ENCODE data around the gene C9orf78.

The C9orf78 gene, protein sequence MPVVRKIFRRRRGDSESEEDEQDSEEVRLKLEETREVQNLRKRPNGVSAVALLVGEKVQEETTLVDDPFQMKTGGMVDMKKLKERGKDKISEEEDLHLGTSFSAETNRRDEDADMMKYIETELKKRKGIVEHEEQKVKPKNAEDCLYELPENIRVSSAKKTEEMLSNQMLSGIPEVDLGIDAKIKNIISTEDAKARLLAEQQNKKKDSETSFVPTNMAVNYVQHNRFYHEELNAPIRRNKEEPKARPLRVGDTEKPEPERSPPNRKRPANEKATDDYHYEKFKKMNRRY

DNA sequence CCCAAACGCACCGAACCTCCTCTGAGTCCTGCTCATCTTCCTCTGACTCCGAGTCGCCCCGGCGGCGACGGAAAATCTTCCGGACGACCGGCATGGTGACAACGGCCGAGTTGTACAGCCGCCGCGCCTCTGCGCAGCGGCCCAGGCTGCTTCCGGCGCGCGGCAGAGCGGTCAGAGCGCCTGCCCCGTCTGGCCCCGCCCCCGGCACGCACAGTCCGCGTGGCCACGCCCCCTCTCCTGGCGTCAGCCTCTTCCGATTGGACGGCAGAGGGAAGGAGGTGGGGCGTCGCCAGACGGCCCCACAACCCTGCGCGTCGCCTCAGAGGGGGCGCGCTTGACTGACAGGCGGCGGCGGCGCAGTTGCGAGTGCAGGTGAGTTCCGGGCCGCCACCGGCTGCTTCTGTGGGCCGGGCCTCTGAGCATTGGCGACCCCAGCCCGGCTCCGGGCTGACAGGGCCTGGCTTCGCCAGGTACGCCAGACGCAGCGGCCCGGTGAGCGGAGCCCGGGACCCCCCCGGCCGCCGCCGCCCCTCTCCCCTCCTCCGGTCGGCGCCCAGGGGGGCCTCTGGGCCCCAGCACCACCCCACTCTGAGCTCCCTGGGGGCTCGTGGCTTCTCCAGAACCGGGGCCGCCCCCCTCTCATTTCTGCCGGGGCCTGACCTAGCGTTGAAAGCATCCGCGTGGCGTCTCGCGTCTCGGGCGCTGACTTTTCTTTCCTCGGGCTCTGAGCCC lies at the start of gene C9orf78, which contains the start of gene USP20:
Gene C9orf78, minus strand, starts transcription at position 148 of the 732 bp plus-strand sequence. Its CDS starts 54 bp downstream, at position 94.
Gene USP20, plus strand, starts transcription at position 331 of the 732 bp plus-strand sequence. CDS start 17,098 bp downstream, outside the sequence.
- DNase-seq: peak; percentile 99

DNA sequence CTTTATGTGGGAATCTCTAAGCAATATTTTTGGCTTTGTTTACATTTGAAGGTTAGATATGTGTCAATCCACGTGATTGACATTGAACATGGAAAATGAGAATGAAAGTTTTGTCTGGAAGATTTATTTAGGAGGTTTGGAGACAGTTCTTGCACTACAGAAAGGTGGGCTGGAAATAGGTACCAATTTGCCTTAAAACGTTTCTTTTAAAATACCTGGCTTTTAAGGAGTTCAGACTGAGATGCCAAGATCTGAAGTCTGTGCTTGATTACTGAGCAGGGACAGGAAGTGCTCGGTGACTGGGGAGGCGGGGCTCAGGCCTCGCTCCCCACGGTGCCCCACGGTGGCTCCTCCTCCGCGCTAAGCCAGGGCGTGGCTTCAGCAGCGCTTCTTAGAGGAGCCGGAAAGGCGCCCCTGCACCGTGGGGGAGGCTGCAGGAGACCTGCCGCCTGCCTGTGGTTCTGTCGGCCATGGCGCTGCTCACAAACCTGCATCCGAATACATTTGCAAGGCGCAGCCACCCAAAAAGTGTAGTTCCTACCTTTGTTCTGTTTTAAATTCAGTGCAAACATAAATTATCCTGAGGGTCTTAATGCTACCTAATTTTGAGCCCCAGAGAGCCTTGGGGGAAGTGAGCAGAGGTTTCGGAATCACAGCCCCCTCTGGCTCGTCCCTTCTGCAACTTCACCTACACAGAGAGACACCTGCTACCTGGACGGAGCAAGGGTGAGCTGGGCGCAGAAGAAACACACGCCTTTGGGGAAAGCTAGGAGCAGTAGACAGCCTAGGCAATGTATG lies 49.3 kb upstream of the C9orf78 start:
- DNase-seq: peak; percentile 98

DNA sequence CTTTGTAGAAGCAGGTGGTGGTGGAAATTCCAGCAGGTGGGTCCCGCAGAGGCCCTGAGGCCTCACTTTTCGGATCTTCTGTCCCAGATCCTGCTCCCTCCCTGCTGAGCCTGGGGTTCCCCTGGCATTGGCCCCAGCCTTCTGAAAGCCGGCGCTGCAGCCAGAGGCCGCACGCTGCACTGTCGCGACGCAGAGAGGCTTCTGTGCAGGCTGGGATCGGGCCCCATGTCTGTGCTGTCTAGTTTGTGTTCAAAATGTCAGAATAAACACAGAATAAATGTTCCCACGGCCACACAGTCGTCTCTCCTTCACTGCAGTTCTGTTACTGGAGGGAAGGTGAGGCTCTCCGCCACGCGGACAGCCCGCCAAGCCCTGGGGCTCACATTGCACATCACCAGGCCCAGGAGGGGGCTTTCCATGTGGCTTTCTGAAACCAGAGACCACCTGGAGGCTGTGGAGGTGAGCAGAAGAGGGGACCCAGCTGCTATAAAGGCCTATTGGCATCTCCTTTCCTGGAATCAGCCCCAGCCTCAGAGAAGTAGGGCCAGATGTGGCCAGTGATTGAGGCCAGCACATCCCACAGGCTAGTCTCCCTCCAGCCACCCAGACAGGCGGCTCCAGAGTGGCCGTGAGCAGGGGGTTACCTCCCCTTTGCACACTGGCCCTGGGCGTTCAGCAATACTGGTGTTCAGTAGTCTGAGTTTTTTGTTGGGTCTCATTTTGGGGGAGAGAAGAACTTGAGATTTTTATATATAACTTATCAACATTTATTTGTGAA lies 46.7 kb upstream of the C9orf78 start:
- no peak for DNase-seq

DNA sequence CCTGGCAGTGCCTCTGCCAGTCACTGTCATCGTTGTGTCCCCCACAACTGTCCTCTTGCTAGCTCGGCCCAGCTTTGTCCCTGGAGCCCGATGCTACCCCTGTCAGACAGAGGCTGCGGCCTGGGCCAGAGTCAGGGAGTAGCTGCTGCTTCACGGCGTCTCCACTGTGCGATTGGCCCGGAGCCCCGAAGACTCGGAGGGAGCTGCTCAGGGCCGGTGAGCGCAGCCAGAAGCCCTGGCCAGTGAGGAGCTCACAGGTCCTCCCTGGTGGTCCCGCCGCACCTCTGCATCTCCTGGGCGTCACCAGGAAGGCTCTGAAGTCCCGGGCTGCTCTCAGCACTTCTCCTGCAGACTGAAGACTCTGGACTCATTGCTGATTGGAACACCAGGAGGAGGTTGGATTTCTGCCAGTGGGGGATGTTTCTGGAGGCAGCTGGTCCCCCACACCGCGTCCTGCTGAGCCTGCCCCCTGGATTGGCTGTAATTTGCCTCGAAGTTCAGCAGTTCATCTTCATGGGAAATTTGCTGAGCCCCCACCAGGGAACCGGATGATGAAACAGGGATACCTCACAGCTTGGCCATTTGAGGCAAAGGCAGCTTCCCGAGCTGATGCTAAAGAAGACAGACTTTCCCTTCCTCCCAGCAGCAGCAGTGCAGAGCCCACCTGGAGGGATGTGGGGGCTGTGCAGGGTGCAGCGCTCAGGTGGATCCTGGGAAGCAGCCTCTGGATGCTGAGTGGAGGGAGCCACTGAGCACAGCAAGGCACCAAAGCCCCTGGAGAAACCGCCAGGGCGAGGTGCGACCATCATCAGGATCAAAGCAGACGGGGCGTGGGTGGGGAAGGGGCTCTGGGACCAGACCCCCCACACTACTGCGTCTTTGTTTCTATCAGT lies 45.8 kb upstream of the C9orf78 start:
- DNase-seq: no peak

DNA sequence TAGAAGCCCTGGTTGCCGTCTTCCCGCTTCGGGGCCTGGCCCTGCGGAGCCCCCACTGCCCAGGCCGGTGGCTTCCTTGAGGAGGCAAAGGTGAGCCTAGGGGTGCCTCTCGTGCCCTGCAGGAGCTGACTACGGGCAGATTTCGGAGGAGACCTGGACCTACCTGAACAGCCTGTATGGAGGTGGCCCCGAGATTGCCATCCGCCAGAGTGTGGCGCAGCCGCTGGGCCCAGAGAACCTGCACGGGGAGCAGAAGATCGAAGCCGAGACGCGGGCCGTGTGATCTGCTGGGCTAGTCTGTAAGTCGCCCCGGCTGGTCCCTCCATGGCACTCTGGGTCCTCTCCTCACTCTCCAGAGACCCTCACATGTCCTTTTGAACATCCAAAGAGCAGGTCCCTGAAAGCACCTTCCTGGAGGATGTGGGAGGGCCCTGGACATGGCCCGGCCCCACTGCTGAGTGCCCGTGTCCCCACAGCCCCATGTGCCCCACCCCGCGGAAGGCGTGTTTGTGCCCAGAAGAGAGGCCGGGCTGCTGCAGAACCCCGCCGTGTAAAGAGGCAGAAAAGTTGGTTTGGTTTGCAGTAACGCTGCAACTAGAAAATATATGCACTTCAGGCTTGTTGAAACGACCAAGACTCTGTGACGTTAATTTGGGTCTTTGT lies 45.0 kb upstream of the C9orf78 start:
- no peak for DNase-seq

DNA sequence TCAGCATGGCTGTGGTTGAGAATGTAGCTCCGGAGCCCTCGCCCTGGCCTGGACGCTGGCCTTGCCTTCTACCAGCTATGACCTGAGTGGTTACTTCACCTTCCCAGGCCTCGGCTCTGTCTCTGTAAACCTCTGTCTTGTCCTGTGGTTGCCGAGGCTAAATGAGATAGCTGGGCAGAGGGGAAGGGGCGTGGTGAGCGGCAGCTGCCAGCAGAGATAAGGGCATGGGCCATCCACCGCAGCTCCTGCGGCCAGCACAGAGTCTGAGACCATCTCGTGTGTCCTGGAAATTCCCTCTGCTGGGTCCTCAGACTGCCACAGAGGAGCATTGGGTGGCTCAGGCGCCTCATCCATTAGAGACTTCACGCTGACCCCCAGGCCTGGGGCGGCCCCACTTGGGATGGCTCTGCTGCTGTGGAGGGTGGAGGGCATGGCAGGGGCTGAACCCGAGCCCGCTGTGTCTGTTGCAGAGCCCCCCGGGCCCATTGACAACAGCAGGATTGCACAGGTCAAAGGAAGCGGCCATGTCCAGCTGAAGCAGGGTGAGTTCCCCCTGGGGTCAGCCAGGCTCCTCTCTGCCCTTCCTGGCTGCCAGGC lies 44.1 kb upstream of the C9orf78 start:
- DNase-seq: no peak

DNA sequence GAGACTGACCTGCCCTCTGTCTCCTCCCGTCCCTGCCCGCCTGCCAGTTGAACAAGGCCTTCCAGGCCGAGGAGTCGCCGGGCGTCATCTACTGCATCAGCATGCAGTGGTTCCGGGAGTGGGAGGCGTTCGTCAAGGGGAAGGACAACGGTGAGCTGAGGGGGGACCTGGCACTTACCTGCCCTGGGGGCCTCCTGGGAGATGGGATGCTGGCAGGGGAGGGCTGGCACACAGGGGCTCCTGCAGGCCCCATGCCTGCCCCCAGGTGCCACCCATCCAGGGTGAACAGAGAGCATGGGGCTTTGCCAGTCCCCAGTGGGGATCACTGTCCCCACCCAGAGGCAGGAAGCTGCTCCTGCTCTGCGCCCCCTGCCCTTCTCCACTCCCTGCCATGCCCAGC lies 43.2 kb upstream of the C9orf78 start:
- no peak for DNase-seq

DNA sequence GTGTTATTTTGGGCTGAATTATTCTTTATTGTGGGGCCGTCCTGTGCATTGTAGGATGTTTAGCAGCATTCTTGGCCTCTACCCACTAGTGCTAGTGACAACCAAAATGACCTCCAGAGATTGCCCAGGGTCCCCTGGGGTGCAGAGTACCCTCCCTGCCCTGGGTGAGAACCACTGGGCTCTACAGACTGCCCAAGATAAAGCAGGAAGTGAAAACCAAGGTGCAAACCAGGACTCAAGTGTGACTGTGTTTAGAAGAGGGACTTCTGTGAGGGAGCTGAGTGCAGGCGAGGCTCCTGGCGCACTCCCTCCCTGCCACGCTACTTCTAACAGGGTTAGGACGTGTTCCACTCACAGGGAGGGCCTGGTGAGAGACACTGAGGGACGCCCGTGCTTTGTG lies 41.7 kb upstream of the C9orf78 start:
- no peak for DNase-seq

DNA sequence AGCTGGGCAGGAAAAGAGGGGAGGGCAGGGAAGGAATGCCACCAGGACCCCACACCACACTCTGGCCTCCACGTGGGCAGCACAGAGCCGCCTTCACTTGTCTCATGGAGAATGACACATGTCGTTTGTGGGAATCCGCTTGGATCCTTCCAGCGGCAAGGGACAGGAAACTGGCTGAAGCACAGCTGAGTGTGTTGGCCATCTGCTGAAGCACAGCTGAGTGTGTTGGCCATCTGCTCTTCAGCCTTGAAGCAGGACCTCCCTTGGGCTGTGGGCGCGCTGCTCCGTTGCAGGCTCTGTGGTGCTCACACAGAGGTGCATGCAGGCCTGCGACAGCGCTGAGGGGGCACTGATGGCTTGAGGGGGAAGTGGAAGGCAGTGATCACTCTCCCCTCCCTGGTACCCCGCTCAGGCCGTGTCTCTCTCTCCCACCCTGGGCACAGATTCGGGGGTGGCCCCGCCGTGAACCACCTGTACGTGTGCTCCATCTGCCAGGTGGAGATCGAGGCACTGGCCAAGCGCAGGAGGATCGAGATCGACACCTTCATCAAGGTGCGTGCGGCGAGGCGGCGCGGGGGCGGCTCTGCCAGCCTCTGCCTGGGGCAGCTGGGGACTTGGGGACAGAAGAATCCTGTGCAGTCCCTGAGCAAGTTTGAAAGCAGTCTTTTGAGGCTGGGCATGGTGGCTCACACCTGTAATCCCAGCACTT lies 40.8 kb upstream of the C9orf78 start:
- no peak for DNase-seq

DNA sequence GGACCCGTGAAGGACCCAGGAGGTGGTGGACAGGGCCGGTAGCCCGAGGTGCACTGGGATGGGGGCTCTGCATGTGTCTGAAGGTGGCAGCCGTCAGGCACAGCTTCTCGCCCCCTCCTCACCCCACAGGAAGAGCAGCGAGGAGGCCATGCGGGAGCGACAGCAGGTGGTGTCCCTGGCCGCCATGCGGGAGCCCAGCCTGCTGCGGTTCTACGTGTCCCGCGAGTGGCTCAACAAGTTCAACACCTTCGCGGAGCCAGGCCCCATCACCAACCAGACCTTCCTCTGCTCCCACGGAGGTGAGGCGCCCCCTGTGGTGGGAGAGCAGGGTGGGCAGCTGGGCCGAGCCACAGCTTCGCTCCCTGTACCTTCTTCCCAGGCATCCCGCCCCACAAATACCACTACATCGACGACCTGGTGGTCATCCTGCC lies 40.1 kb upstream of the C9orf78 start:
- no peak for DNase-seq

DNA sequence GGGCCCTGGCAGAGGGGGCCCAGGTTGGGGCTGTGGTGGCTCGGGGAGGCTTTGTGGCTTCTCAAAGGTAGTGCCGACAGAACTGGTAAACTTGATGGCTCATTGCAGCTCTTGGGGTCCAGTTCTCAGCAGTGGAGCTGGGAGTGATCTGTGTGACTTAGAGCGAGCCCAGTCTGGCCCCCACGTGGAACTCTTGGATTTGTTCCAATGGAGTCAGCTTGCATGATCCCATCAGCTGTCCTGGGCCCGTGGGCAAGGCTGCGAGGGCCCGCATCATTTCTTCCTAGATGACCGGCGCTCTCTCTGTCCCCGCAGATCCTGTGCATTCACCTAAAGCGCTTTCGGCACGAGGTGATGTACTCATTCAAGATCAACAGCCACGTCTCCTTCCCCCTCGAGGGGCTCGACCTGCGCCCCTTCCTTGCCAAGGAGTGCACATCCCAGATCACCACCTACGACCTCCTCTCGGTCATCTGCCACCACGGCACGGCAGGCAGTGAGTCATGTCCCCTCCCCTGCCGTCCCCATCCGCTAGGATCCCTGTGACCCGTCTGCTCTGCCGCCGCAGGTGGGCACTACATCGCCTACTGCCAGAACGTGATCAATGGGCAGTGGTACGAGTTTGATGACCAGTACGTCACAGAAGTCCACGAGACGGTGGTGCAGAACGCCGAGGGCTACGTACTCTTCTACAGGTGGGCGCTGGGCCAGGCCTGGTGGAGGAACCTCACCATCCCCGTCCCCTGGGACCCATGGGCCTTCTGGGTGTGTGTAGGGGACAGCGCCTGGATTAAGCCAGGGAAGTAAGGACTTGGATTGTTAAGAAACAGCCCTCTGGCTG lies 39.4 kb upstream of the C9orf78 start:
- no peak for DNase-seq

DNA sequence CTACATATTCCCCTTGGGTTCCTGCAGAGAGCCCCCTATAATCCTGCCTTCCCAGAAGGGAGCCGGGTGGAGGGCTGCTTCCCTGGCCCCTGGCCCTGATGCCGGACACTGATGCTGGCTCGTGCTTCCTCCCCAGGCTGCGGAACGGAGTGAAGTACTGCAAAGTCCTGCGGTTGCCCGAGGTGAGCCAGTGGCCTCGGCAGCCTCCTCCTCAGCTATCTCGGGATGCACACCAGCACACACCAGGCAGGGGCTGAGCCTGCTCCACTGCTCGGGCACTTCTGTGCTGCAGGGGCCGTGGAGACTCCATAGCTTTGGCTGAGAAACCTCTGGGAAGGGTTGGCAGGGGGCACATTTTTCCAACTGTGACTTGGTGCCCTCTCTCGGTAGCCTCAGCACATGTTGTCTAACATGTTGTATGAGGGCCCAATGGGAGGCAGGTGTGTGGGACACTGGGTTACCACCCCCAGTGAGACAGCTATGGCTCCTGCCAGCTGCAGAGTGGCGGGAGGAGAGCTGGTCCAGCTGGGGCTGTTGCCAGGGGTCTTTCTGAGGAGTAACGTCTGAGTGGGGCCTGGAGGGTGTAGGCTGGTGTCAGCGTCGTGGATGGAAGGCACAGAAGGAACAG lies 38.6 kb upstream of the C9orf78 start:
- DNase-seq: no peak

DNA sequence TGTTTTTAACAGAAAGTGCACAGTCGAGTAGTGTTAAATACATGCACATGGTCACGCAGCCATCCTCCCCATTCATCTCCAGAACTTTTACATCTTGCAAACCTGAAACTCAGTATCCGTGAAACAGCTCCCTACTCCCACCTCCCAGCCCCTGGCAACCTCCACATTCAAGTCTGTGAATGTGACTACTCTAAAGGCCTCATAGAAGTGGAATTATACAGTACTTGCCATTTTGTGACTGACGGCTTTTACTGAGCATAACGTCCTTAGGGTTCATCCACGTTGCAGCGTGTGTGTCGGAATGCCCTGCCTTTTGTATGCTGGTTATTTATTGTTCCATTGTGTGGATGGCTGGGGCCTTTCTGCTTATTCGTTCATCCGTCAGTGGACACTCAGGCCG lies 36.0 kb upstream of the C9orf78 start:
- no peak for DNase-seq

DNA sequence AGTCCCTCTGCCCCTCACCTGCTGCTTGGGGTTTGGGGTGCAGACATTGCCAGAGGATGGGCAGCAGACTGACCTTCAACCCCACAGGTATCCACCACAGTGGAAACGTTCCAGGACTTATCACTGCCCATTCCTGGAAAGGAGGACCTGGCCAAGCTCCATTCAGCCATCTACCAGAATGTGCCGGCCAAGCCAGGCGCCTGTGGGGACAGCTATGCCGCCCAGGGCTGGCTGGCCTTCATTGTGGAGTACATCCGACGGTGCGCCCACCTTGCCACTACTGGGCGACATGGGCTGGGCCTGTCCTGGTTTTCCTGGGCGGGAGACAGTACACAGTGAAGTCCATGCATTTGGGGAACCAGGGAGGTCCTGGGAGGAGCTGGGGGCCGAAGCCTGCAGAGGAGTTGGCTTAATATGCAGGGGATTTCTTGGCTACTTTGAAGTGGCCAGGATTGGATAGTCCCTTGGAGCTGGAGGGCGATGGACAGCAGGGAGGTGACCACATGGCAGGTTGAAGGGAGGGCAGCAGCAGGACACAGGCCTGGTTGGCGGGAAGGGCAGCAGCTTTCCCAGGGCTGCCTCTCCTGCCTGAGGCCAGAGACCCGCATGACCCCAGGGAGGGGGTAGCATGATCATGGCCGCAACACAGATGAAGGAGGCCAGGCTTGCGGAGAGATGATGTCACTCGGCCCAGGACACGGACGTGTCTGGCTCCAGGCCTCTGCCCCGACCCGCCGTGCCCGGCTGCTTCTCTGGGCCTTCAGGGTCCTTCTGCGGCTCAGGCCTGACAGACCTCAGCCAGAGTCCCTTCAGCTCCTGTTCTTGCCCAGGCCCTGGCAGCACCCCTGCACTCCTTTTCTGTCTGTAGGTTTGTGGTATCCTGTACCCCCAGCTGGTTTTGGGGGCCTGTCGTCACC lies 34.8 kb upstream of the C9orf78 start:
- DNase-seq: no peak

DNA sequence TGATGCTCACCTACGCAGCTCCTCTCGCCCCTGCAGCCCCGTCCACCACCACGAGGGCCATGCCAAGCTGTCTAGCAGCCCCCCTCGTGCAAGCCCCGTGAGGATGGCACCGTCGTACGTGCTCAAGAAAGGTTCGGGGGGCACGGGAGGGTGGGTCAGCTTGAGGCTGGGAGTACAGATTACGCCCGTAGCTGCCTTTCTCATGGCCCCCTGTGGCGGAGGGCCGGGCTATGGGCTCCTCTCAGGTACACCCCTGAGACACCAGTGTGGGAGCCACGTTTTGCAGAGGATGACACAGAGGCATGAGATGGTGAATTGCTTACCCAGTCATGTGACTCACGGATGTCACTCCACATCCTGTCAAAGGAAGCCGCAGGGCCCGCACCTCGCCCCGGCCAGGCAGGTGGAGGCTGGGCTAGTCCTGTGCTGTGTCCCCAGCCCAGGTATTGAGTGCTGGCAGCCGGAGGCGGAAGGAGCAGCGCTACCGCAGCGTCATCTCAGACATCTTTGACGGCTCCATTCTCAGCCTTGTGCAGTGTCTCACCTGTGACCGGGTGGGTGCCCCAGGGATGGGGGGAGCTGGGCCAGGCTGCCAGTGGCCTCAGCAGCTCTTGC lies 33.9 kb upstream of the C9orf78 start:
- peak; percentile 96 for DNase-seq

DNA sequence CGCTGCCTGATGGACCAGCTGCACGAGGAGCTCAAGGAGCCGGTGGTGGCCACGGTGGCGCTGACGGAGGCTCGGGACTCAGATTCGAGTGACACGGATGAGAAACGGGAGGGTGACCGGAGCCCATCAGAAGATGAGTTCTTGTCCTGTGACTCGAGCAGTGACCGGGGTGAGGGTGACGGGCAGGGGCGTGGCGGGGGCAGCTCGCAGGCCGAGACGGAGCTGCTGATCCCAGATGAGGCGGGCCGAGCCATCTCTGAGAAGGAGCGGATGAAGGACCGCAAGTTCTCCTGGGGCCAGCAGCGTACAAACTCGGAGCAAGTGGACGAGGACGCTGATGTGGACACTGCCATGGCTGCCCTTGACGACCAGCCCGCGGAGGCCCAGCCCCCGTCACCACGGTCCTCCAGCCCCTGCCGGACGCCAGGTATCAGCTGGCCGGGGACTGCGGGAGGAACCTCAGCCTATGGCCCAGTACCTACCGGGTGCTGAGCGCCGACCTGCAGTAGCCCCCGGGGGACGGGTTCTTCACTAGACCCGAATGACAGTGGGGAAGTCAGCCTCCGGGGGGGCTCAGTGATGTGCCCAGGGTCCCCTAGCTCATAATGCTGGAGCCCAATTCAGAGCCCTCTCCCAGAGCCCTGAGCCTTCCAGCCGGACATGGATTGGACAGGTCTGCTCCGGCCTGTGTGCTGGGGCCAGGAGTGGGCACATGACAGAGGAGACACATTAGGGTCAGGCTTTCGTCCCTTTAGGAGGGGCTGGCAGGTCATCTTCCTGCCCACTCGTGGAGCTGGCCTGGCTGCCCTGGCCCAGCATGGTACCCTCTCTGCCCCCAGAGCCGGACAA lies 33.2 kb upstream of the C9orf78 start:
- DNase-seq: no peak
